ENCODE measurements around the gene HOMEZ.
"Not testable (repeated sequence)": the region's sequence is repeated elsewhere in the genome, so short reads cannot be mapped to it uniquely, and the experiment has no call there.

HOMEZ gene

GRCh38 chr14:23281247-23281646 is 4.7 kb downstream of the HOMEZ start:
- no peak for DNase-seq
- no peaks in the 10 kb centered on the region for H3K27me3 ChIP-seq (replicated peaks; ENCODE audit: control insufficient read depth, insufficient read depth, low read length, poor library complexity, severe bottlenecking)
- H3K9me3 ChIP-seq (ENCODE audit: control insufficient read depth, low read length) = no peaks in the 10 kb centered on the region
- H3K4me1 ChIP-seq (ENCODE audit: control insufficient read depth, insufficient read depth, low read length, poor library complexity, severe bottlenecking) = no peaks in the 10 kb centered on the region
- H3K4me3 ChIP-seq (ENCODE audit: insufficient read depth, low read depth, low read length, poor library complexity, severe bottlenecking) = no peak overlapping the region
- peaks cover 5% of the 10 kb centered on the region for H3K36me3 ChIP-seq (ENCODE audit: control insufficient read depth, insufficient read depth, low read length)
- no peak overlapping the region for H3K27ac ChIP-seq (ENCODE audit: insufficient read depth, low read length, poor library complexity, severe bottlenecking)

- H3K36me3 ChIP-seq (ENCODE audit: control insufficient read depth, insufficient read depth, low read length) = not testable (repeated sequence)
Measured at GRCh38 chr14:23277928-23278327, 8.0 kb downstream of the HOMEZ start.

DNA sequence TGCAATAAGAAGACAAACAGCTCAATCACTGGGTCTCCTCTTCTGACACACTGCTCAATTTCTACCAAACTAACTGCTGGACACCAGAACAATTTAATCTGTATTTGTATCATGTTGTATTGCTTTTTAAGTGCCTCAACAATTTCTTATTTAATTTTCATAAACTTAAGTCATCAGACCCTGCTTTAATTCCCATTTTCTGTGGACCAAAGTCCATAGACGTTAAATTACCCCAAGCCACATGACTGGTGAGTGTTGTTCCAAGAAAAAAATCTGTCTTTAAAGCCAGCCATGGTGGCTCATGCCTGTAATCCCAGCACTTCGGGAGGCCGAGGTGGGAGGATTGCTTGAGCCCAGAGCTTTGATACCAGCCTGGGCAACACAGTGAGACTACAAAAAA is 8.7 kb downstream of the HOMEZ start:
- no peak for DNase-seq
- Histone ChIP-seq H3K36me3 (ENCODE audit: control insufficient read depth, insufficient read depth, low read length) (peaks cover 5% of the 10 kb centered on the region), H3K27ac (ENCODE audit: insufficient read depth, low read length, poor library complexity, severe bottlenecking) (no peak overlapping the region), H3K9me3 (ENCODE audit: control insufficient read depth, low read length) (no peaks in the 10 kb centered on the region), H3K4me3 (ENCODE audit: insufficient read depth, low read depth, low read length, poor library complexity, severe bottlenecking) (no peak overlapping the region), H3K4me1 (ENCODE audit: control insufficient read depth, insufficient read depth, low read length, poor library complexity, severe bottlenecking) (no peaks in the 10 kb centered on the region), H3K27me3 (replicated peaks; ENCODE audit: control insufficient read depth, insufficient read depth, low read length, poor library complexity, severe bottlenecking) (no peaks in the 10 kb centered on the region)

More at GRCh38 chr14:23277928-23278327, 8.0 kb downstream of the HOMEZ start:
- H3K27me3 ChIP-seq (replicated peaks; ENCODE audit: control insufficient read depth, insufficient read depth, low read length, poor library complexity, severe bottlenecking); H3K27ac ChIP-seq (ENCODE audit: insufficient read depth, low read length, poor library complexity, severe bottlenecking); DNase-seq; H3K4me1 ChIP-seq (ENCODE audit: control insufficient read depth, insufficient read depth, low read length, poor library complexity, severe bottlenecking); H3K9me3 ChIP-seq (ENCODE audit: control insufficient read depth, low read length); H3K4me3 ChIP-seq (ENCODE audit: insufficient read depth, low read depth, low read length, poor library complexity, severe bottlenecking): not testable (repeated sequence)

- no peaks in the 10 kb centered on the region for H3K9me3 ChIP-seq (ENCODE audit: control insufficient read depth, low read length)
- H3K27me3 ChIP-seq (replicated peaks; ENCODE audit: control insufficient read depth, insufficient read depth, low read length, poor library complexity, severe bottlenecking) = no peaks in the 10 kb centered on the region
- no peaks in the 10 kb centered on the region for H3K4me1 ChIP-seq (ENCODE audit: control insufficient read depth, insufficient read depth, low read length, poor library complexity, severe bottlenecking)
- no peak overlapping the region for H3K27ac ChIP-seq (ENCODE audit: insufficient read depth, low read length, poor library complexity, severe bottlenecking)
- no peak for DNase-seq
- peaks cover 5% of the 10 kb centered on the region for H3K36me3 ChIP-seq (ENCODE audit: control insufficient read depth, insufficient read depth, low read length)
- H3K4me3 ChIP-seq (ENCODE audit: insufficient read depth, low read depth, low read length, poor library complexity, severe bottlenecking) = no peak overlapping the region
Measured at GRCh38 chr14:23275412-23275811, 10.5 kb downstream of the HOMEZ start.

- no peaks in the 10 kb centered on the region for H3K27me3 ChIP-seq (replicated peaks; ENCODE audit: control insufficient read depth, insufficient read depth, low read length, poor library complexity, severe bottlenecking)
- H3K27ac ChIP-seq (ENCODE audit: insufficient read depth, low read length, poor library complexity, severe bottlenecking) = no peak overlapping the region
- no peaks in the 10 kb centered on the region for H3K9me3 ChIP-seq (ENCODE audit: control insufficient read depth, low read length)
- H3K4me3 ChIP-seq (ENCODE audit: insufficient read depth, low read depth, low read length, poor library complexity, severe bottlenecking) = no peak overlapping the region
- H3K36me3 ChIP-seq (ENCODE audit: control insufficient read depth, insufficient read depth, low read length) = no peaks in the 10 kb centered on the region
- no peaks in the 10 kb centered on the region for H3K4me1 ChIP-seq (ENCODE audit: control insufficient read depth, insufficient read depth, low read length, poor library complexity, severe bottlenecking)
- no peak for DNase-seq
Measured at GRCh38 chr14:23269193-23269592, 16.7 kb downstream of the HOMEZ start.

DNA sequence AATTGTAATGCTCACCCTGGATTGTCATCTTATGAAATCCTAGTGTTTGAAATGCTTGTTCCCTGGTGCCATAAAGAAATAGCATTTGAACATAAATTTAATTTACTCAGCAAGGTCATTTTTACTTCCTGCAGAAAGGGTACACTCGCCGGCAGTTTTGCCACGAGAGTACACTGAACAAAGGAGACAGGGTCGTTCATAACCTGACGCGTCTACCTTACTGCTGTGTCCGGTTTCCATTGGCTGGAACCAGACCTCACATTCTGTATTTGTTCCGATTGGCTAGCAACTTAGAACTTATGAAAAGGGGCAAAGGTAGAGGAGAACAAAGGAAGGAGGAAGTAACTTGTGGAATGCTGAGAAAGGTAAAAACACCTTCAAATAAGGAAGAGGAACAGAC is 25.1 kb downstream of the HOMEZ start:
- H3K4me3 ChIP-seq (ENCODE audit: insufficient read depth, low read depth, low read length, poor library complexity, severe bottlenecking); H3K36me3 ChIP-seq (ENCODE audit: control insufficient read depth, insufficient read depth, low read length); H3K9me3 ChIP-seq (ENCODE audit: control insufficient read depth, low read length); H3K27ac ChIP-seq (ENCODE audit: insufficient read depth, low read length, poor library complexity, severe bottlenecking); H3K27me3 ChIP-seq (replicated peaks; ENCODE audit: control insufficient read depth, insufficient read depth, low read length, poor library complexity, severe bottlenecking); H3K4me1 ChIP-seq (ENCODE audit: control insufficient read depth, insufficient read depth, low read length, poor library complexity, severe bottlenecking); DNase-seq: not testable (repeated sequence)

DNA sequence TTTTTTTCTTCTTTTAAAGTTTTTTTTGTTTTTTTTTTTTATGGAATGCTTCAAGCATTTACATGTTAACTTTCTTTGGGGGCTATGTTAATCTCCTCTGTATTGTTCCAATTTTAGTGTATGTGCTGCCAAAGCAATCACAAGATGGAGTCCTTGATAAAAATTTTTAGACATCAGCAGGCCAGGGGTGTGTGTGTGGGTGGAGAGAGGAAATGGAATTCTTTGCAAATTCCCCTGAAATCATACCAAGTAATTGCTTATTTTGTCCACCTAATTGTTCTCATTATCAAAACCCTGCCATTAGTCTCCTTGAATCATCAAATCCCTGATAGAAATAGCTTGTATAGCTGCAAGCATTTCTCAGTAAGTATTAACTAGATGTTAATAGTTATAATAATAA is 26.5 kb downstream of the HOMEZ start:
- H3K36me3 ChIP-seq (ENCODE audit: control insufficient read depth, insufficient read depth, low read length) = no peaks in the 10 kb centered on the region
- DNase-seq = no peak
- H3K4me3 ChIP-seq (ENCODE audit: insufficient read depth, low read depth, low read length, poor library complexity, severe bottlenecking) = no peak overlapping the region
- H3K9me3 ChIP-seq (ENCODE audit: control insufficient read depth, low read length) = no peaks in the 10 kb centered on the region
- H3K4me1 ChIP-seq (ENCODE audit: control insufficient read depth, insufficient read depth, low read length, poor library complexity, severe bottlenecking) = no peaks in the 10 kb centered on the region
- no peak overlapping the region for H3K27ac ChIP-seq (ENCODE audit: insufficient read depth, low read length, poor library complexity, severe bottlenecking)
- H3K27me3 ChIP-seq (replicated peaks; ENCODE audit: control insufficient read depth, insufficient read depth, low read length, poor library complexity, severe bottlenecking) = no peaks in the 10 kb centered on the region

DNA sequence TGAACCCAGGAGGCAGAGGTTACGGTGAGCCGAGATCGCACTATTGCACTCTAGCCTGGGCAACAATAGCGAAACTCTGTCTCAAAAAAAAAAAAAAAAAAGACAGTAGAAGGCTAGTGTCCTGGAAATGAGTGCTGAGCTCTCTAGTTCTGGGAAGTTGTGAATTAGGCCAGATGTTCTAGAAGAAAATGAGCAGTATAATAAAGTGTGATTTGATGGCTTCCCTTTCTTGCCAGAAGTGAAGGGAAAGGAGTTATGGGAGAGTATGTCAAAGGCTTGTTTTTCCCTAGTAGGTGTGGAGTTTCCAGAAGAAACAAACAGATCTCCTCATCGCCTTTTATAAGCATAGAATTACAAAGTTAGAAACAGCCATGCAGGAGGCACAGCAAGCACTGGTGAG is 27.7 kb downstream of the HOMEZ start:
- Histone ChIP-seq H3K4me3 (ENCODE audit: insufficient read depth, low read depth, low read length, poor library complexity, severe bottlenecking) (no peak overlapping the region), H3K27ac (ENCODE audit: insufficient read depth, low read length, poor library complexity, severe bottlenecking) (no peak overlapping the region), H3K27me3 (replicated peaks; ENCODE audit: control insufficient read depth, insufficient read depth, low read length, poor library complexity, severe bottlenecking) (no peaks in the 10 kb centered on the region), H3K36me3 (ENCODE audit: control insufficient read depth, insufficient read depth, low read length) (no peaks in the 10 kb centered on the region), H3K4me1 (ENCODE audit: control insufficient read depth, insufficient read depth, low read length, poor library complexity, severe bottlenecking) (no peaks in the 10 kb centered on the region), H3K9me3 (ENCODE audit: control insufficient read depth, low read length) (no peaks in the 10 kb centered on the region)
- DNase-seq = no peak

- Histone ChIP-seq H3K9me3 (ENCODE audit: control insufficient read depth, low read length) (no peaks in the 10 kb centered on the region), H3K4me1 (ENCODE audit: control insufficient read depth, insufficient read depth, low read length, poor library complexity, severe bottlenecking) (no peaks in the 10 kb centered on the region), H3K27ac (ENCODE audit: insufficient read depth, low read length, poor library complexity, severe bottlenecking) (no peak overlapping the region), H3K4me3 (ENCODE audit: insufficient read depth, low read depth, low read length, poor library complexity, severe bottlenecking) (no peak overlapping the region), H3K36me3 (ENCODE audit: control insufficient read depth, insufficient read depth, low read length) (no peaks in the 10 kb centered on the region), H3K27me3 (replicated peaks; ENCODE audit: control insufficient read depth, insufficient read depth, low read length, poor library complexity, severe bottlenecking) (no peaks in the 10 kb centered on the region)
- DNase-seq = no peak
Measured at GRCh38 chr14:23252420-23253333, 33.3 kb downstream of the HOMEZ start.

- Histone ChIP-seq H3K27me3 (replicated peaks; ENCODE audit: control insufficient read depth, insufficient read depth, low read length, poor library complexity, severe bottlenecking) (no peaks in the 10 kb centered on the region), H3K4me1 (ENCODE audit: control insufficient read depth, insufficient read depth, low read length, poor library complexity, severe bottlenecking) (no peaks in the 10 kb centered on the region), H3K36me3 (ENCODE audit: control insufficient read depth, insufficient read depth, low read length) (no peaks in the 10 kb centered on the region), H3K4me3 (ENCODE audit: insufficient read depth, low read depth, low read length, poor library complexity, severe bottlenecking) (no peak overlapping the region), H3K27ac (ENCODE audit: insufficient read depth, low read length, poor library complexity, severe bottlenecking) (no peak overlapping the region), H3K9me3 (ENCODE audit: control insufficient read depth, low read length) (no peaks in the 10 kb centered on the region)
- DNase-seq = no peak
Measured at GRCh38 chr14:23252006-23252405, 33.9 kb downstream of the HOMEZ start.

All from effector memory CD4-positive, alpha-beta T cell (primary cell).